GM23248 (cell line): Measurements from ENCODE around the gene ELF2. TPM values are rescaled to one million over a fixed set of nuclear protein-coding genes. Genes with fewer than 3 reads are reported as not detected.

ENCODE experiments used
- DNase-seq: peaks from one replicate; pipeline ENCODE4 v3.0.0-alpha.2; 2015
- H2AFZ ChIP-seq: fragments of 200-600 bp; sonication (generic); 2 replicates; pipeline ENCODE4 v1.6.1; 2016; ENCODE audit warnings: antibody characterized with exemption
- H3F3A ChIP-seq: fragments of 200-600 bp; sonication (generic); 2 replicates; pipeline ENCODE4 v1.6.1; 2016; ENCODE audit warnings: mild to moderate bottlenecking, antibody characterized with exemption, mixed run types; ENCODE audit not compliant: insufficient read depth
- H3K27ac ChIP-seq: fragments of 200-600 bp; sonication (generic); 2 replicates; pipeline ENCODE4 v1.5.1; 2016; ENCODE audit warnings: mild to moderate bottlenecking
- H3K27me3 ChIP-seq: fragments of 200-600 bp; sonication (generic); replicated peaks from 2 replicates; pipeline ENCODE4 v1.6.1; 2016; ENCODE audit warnings: mild to moderate bottlenecking; ENCODE audit not compliant: insufficient read depth
- H3K36me3 ChIP-seq: fragments of 200-600 bp; sonication (generic); 2 replicates; pipeline ENCODE4 v1.6.1; 2016; ENCODE audit warnings: low read depth, mild to moderate bottlenecking
- H3K4me1 ChIP-seq: fragments of 200-600 bp; sonication (generic); 2 replicates; pipeline ENCODE4 v1.6.1; 2016; ENCODE audit warnings: mild to moderate bottlenecking; ENCODE audit not compliant: insufficient read depth
- H3K4me2 ChIP-seq: fragments of 200-600 bp; sonication (generic); one replicate; pipeline ENCODE4 v1.6.1; 2016; ENCODE audit warnings: mild to moderate bottlenecking; ENCODE audit not compliant: unreplicated experiment
- H3K4me3 ChIP-seq: fragments of 200-600 bp; sonication (generic); 2 replicates; pipeline ENCODE4 v1.5.1; 2016; ENCODE audit warnings: mild to moderate bottlenecking
- H3K79me2 ChIP-seq: fragments of 200-600 bp; sonication (generic); 2 replicates; pipeline ENCODE4 v1.6.1; 2016; ENCODE audit warnings: mild to moderate bottlenecking; ENCODE audit not compliant: insufficient read depth
- H3K9ac ChIP-seq: fragments of 200-600 bp; sonication (generic); 2 replicates; pipeline ENCODE4 v1.6.1; 2016; ENCODE audit warnings: mild to moderate bottlenecking
- H3K9me2 ChIP-seq: fragments of 200-600 bp; sonication (generic); 2 replicates; pipeline ENCODE4 v1.6.1; 2016; ENCODE audit warnings: mixed run types, mild to moderate bottlenecking, moderate library complexity; ENCODE audit not compliant: insufficient read depth
- H3K9me3 ChIP-seq: fragments of 200-600 bp; sonication (generic); one replicate; pipeline ENCODE4 v1.6.1; 2017; ENCODE audit warnings: low read depth
- H4K20me1 ChIP-seq: fragments of 200-600 bp; sonication (generic); 2 replicates; pipeline ENCODE4 v1.6.0; 2016; ENCODE audit not compliant: insufficient read depth
- EZH2 ChIP-seq: fragments of 200-600 bp; sonication (generic); IDR thresholded peaks from 2 replicates; pipeline ENCODE4 v1.6.1; 2018; ENCODE audit warnings: antibody characterized with exemption, mild to moderate bottlenecking; ENCODE audit not compliant: insufficient read depth, poor library complexity, severe bottlenecking
- EZH2phosphoT487 ChIP-seq: fragments of 200-600 bp; sonication (generic); IDR thresholded peaks from 2 replicates; pipeline ENCODE4 v1.6.1; 2018; ENCODE audit warnings: antibody characterized with exemption, moderate library complexity, mild to moderate bottlenecking, low read depth; ENCODE audit not compliant: insufficient read depth
- WGBS, 2 experiments: methylation state at CpG; one replicate each; pipeline ENCODE4 v1.1.6; 2015 to 2017; ENCODE audit warnings: low lambda C conversion rate in 2 of 2, low coverage in 1 of 2; ENCODE audit errors: missing lambda C conversion rate in 2 of 2; 5-methylcytosine and 5-hydroxymethylcytosine counted together
- in situ Hi-C: fragments of 300-500 bp; cut with MboI; formaldehyde crosslinking; loops from 2 replicates; pipeline ENCODE4 v1.15.0; 2020
- polyA plus RNA-seq: library from polyadenylated mRNA; unstranded; fragments of >200 nt; fragmentation: Nextera tagmentation; extraction: Ambion mirVana; gene quantifications from 2 replicates; pipeline ENCODE4 v1.2.1, GENCODE V29; 2016
- total RNA-seq: library from RNA; depleted of rRNA; stranded (reverse); fragments of >200 nt; shearing (Covaris generic); gene quantifications from 2 replicates; pipeline ENCODE4 v1.2.3, GENCODE V29; 2014

ELF2 gene
- total and polyA plus RNA-seq, 2 experiments from 2014 or later, result 18.8 to 34.5 TPM

- TF ChIP-seq EZH2phosphoT487, result no peak
- no peak for TF ChIP-seq EZH2
- H3K27ac ChIP-seq, result peak overlapping the region; percentile 95
- H3K36me3 ChIP-seq, result no peaks in the 10 kb centered on the region
- peak overlapping the region; percentile 97 for H3K4me3 ChIP-seq
- peaks cover 41% of the 10 kb centered on the region for H3F3A ChIP-seq
- peaks cover 49% of the 10 kb centered on the region for H3K79me2 ChIP-seq
- peak overlapping the region; percentile 89 for H3K9ac ChIP-seq
- in situ Hi-C loops, result no loop called here
- H3K4me2 ChIP-seq, result peak overlapping the region; percentile 93
- no peaks in the 10 kb centered on the region for H3K27me3 ChIP-seq
- peak; percentile 61 for DNase-seq
- H4K20me1 ChIP-seq, result peaks cover 7% of the 10 kb centered on the region; the same call in 1 of the 2 replicates
- peaks cover 46% of the 10 kb centered on the region for H3K4me1 ChIP-seq
- no peaks in the 10 kb centered on the region for H3K9me2 ChIP-seq
- WGBS, 2 experiments, result 1% methylated on average over 38 to 44 of the region's 55 CpGs
- H2AFZ ChIP-seq, result peak overlapping the region; percentile 78
- no peaks in the 10 kb centered on the region for H3K9me3 ChIP-seq
These were observed 161.0 kb downstream of the ELF2 start for GRCh38 chr4:139015948-139016471.

GRCh38 chr4:139015269-139015947 is 161.6 kb downstream of the ELF2 start, which contains the start of gene NOCT:
Gene NOCT, plus strand, starts transcription at chr4:139015781. Its CDS starts 201 bp downstream, at chr4:139015982.
- 0 to 2% methylated on average over 34 to 60 of the region's 62 CpGs for WGBS, 2 experiments
- Histone ChIP-seq H2AFZ (peak within 1 kb of the TSS; percentile 78), H3K9me3 (no peaks in the 10 kb centered on the region), H3K36me3 (no peaks in the 10 kb centered on the region), H4K20me1 (peaks cover 7% of the 10 kb centered on the region; the same call in 1 of the 2 replicates), H3K9me2 (no peaks in the 10 kb centered on the region), H3K9ac (peak within 1 kb of the TSS; percentile 89), H3K4me2 (peak within 1 kb of the TSS; percentile 93), H3K79me2 (peaks cover 43% of the 10 kb centered on the region), H3K4me3 (peak within 1 kb of the TSS; percentile 97), H3K27ac (peak within 1 kb of the TSS; percentile 95), H3K4me1 (peaks cover 46% of the 10 kb centered on the region), H3F3A (peaks cover 41% of the 10 kb centered on the region), H3K27me3 (no peaks in the 10 kb centered on the region)
- in situ Hi-C loops, result no loop called here
- peak; percentile 98 for DNase-seq
- TF ChIP-seq EZH2, result no peak
- no peak for TF ChIP-seq EZH2phosphoT487

GRCh38 chr4:139014371-139015268 is 162.4 kb downstream of the ELF2 start:
- WGBS, 2 experiments, result 38% methylated on average over 9 of the region's 9 CpGs
- TF ChIP-seq EZH2 (no peak), EZH2phosphoT487 (no peak)

More at GRCh38 chr4:139014371-139015268, 162.4 kb downstream of the ELF2 start:
- peaks cover 3% of the 10 kb centered on the region; the same call in 1 of the 2 replicates for H4K20me1 ChIP-seq
- peak; percentile 88 for DNase-seq
- peak overlapping the region; percentile 95 for H3K27ac ChIP-seq
- H3K79me2 ChIP-seq, result peaks cover 35% of the 10 kb centered on the region
- H3K4me2 ChIP-seq, result peak overlapping the region; percentile 93
- H2AFZ ChIP-seq, result peak overlapping the region; percentile 78
- no peaks in the 10 kb centered on the region for H3K9me2 ChIP-seq
- peaks cover 36% of the 10 kb centered on the region for H3F3A ChIP-seq
- H3K9me3 ChIP-seq, result no peaks in the 10 kb centered on the region
- no peaks in the 10 kb centered on the region for H3K36me3 ChIP-seq
- in situ Hi-C loops, result no loop called here
- H3K4me1 ChIP-seq, result peaks cover 39% of the 10 kb centered on the region
- H3K9ac ChIP-seq, result peak overlapping the region; percentile 89
- H3K27me3 ChIP-seq, result no peaks in the 10 kb centered on the region
- peak overlapping the region; percentile 97 for H3K4me3 ChIP-seq
